Stomach (tissue), 4 donors: ENCODE data around the gene CFAP65.

Experiments
- EP300 ChIP-seq: sonication (generic); formaldehyde crosslinking; IDR thresholded peaks from one replicate; pipeline ENCODE4 v1.6.1; 2017; ENCODE audit warnings: antibody characterized with exemption
- POLR2A ChIP-seq, 4 donors: fragments of 450-650 bp; IDR thresholded peaks; one replicate each; pipeline ENCODE4 v1.6.1; 2016; ENCODE audit warnings: antibody characterized with exemption in 4 of 4, control low read depth in 2 of 4, mild to moderate bottlenecking in 1 of 4, moderate library complexity in 1 of 4
- POLR2AphosphoS5 ChIP-seq, 3 donors: sonication (generic); formaldehyde crosslinking; IDR thresholded peaks; one replicate each; pipeline ENCODE4 v1.6.1; 2016; ENCODE audit warnings: antibody characterized with exemption in 3 of 3
- TF ChIP-seq, protein P1 (sequence below), 7 experiments: fragments of 450-650 bp in 4 of 7; fragments of 200-600 bp in 3 of 7; sonication (generic) in 3 of 7; IDR thresholded peaks; one replicate each; pipeline ENCODE4 v1.5.1; 2016 to 2019; ENCODE audit warnings: antibody characterized with exemption in 7 of 7, control low read depth in 2 of 7, mild to moderate bottlenecking in 1 of 7

GRCh38 chr2:218992196-218992595, 49.1 kb downstream of the CFAP65 start:
- TF ChIP-seq, protein P1, sequence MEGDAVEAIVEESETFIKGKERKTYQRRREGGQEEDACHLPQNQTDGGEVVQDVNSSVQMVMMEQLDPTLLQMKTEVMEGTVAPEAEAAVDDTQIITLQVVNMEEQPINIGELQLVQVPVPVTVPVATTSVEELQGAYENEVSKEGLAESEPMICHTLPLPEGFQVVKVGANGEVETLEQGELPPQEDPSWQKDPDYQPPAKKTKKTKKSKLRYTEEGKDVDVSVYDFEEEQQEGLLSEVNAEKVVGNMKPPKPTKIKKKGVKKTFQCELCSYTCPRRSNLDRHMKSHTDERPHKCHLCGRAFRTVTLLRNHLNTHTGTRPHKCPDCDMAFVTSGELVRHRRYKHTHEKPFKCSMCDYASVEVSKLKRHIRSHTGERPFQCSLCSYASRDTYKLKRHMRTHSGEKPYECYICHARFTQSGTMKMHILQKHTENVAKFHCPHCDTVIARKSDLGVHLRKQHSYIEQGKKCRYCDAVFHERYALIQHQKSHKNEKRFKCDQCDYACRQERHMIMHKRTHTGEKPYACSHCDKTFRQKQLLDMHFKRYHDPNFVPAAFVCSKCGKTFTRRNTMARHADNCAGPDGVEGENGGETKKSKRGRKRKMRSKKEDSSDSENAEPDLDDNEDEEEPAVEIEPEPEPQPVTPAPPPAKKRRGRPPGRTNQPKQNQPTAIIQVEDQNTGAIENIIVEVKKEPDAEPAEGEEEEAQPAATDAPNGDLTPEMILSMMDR (IDR thresholded peaks at IDR 0.05) = no peak
- TF ChIP-seq POLR2A (IDR thresholded peaks at IDR 0.05) (no peak), POLR2AphosphoS5 (IDR thresholded peaks at IDR 0.05) (no peak), EP300 (no peak)
